GM19238 (cell line): ENCODE results near the gene IQSEC1.

Experiments
- DNase-seq: peaks from one replicate; pipeline ENCODE4 v3.0.0; 2011; ENCODE audit warnings: low spot score; ENCODE audit not compliant: insufficient read length

IQSEC1 gene

DNA sequence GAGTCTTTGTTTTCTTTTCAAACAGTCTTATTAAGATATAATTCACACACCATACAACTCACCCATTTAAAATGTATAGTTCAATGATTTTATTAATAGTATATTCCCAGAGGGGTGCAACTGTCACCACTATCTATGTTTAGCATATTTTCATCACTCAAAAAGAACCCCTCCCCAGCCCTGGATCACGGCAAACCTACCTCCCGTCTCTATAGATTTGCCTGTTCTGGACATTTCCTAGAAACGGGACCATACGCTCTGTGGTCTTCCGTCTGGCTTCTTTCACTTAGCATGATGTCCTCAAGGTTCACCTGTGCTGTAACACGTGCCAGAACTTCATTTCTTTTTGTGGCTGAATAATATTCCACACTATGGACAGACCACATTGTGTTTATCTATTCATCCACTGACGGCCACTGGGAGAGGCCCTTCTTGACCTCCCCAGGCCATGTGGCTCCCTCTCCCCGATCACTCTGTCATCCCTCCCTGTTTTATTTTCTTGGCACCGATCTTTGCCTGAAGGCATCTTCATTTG, 56.4 kb downstream of the IQSEC1 start:
- DNase-seq: no peak

DNA sequence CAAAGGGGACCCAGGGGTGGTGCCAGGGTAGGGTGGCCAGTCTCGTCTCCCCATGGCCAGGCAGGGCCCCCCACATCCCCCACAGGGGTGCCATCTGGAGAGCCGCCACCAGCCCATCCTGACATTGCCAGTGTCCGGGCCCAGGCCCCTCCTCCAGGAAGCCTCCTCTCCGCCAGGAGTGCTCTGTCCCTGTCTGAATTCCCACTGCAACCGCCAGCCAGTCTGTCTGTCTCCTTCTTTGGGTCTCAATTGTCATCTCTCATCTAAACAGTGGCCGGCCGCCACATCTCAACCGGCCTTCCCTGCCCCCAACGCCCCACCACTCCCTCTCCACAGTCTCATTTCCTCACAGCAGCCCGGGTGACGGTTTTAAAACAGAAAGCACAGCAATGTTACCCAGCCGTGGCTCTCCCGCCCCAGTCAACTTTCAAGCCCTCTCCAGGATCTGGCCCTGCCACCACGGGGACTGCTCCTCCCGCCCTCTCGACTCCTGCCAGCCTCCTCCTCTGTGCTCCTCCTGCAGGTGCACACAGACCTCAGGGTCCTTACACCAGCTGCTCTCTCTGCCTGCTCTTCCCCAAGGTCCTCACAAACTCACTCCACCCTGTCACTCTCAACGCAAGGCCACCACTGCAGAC, 57.0 kb downstream of the IQSEC1 start:
- no peak for DNase-seq

DNA sequence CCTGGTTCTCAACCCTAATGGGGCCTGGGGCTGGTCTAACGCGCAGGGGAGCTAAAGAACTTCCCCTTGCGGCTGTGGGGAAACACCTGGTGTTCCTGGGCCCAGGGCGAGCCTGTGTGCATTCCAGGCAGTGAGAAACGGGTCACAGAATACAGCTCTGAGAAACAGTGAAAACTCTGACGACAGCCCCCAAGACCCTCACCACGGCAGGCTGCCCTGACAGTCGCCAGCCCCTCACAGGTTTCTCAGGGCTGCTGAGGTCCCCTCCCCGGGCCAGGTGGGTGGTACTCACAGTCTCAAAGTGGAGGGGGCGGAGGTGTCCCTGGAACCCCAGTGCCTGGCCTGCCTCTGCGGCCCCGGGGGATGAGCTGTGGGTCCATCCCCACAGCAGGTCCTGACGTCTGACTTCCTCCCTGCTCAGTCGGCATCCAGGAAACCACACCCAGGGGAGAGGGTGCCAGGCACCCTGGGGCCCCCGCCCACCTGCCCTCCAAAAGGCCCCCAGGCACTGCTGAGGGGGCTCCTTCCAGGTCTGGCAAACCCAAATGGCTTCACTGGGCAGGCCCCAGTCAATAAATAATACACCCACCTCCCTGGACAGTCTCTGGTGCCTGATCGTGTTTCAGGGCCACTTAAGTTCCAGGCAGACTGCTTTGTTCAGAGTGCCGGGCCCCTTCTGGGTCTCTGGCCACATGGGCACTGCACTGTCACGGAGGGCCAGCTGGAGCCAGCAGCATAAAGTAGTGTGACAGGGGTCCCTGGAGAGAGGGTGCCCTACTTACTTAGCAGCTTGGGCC, 57.7 kb downstream of the IQSEC1 start:
- DNase-seq: no peak

DNA sequence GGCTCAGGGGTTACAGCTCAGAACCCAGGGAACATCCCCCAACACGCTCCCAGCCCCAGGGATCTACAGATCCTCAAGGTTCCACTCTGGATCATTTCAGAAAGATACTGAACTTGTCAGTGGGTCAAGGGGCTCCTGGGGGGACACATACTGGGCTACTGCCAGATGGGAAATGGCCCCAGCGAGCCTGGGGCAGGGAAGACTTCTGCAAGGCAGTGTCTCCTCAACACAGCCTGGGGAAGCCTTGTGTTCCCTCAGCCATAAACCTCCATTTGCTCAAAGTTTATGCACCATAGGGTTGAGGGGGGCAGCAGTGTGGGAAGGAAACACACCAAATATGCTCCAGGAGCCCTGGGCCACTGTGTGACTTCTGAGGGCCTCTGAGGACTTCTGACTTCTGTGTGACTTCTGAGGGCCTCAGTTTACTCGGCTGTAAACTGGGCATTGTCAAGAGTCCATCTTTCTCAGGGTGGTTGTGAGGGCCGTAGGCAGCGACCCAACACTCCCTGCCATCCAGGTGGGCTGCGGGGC, 58.4 kb downstream of the IQSEC1 start:
- no peak for DNase-seq

DNA sequence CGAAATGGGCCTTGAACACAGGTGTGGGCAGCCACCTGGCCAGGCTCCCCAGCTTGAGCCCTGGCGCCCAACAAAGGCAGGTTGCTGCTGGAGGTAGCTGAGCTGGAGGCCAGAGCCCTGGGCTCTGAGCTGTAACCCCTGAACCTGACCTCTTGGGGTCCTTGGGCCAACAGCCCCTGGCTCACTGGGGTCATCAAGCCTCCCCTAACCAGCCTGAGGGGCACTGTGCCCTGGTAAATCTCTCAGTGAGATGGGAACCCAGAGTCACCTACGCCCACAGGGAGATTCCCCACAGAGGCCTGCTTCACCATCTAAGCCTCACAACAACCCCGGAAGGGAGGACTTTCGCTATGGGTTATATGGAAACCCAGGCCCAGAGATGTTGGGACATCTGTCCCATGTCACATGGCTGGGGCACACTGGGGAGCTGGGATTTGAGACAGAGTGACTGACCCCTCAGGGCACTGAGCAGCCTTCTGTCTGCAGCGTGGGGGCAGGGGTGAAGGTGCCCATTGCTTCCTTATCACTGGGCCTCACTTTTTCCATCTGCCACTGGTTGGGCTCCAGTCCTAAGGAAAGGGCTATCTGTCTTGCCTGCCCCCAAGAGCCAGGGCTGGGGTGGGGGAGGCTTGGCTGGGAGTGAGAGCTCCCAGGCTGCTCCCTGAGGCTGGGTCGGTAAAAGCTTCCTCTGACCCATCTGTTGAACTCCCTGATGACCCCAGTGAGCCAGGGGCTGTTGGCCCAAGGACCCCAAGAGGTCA, 59.1 kb downstream of the IQSEC1 start:
- no peak for DNase-seq

DNA sequence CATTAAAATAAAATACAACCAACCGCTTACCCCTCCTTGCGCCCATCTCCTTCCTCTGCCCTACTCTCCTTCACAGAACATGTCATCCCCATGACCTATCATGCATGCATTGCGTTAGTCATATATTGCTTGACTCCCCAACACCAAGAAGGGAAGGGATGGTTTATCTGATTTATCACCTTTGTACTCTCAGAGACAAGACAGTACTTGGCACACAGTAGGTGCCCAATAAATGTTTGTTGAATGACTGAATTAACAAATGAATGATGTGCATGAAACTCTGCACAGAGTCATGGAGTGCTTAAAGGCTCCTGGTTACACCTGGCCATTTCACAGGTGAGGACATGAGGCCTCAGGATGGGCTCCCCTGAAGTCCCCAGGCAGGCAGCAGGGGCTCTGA, 59.7 kb downstream of the IQSEC1 start:
- DNase-seq: no peak

DNA sequence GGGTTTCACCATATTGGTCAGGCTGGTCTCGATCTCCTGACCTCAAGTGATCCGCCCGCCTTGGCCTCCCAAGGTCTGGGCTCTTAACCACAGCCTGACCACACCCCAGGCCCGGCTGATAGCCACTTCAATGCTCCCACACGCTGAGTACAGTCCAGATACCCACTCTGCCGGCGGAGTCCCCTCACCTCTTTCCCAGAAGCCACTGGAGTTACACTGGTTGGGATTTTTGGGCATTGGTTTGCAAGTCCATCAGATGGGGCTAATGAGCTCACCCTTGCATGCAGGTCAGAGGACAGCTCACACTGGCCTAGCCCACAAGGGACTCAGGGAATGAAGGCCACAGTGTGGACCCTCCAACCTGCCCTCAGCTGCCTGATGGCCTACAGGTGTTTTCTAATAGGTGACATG, 60.1 kb downstream of the IQSEC1 start:
- no peak for DNase-seq

DNA sequence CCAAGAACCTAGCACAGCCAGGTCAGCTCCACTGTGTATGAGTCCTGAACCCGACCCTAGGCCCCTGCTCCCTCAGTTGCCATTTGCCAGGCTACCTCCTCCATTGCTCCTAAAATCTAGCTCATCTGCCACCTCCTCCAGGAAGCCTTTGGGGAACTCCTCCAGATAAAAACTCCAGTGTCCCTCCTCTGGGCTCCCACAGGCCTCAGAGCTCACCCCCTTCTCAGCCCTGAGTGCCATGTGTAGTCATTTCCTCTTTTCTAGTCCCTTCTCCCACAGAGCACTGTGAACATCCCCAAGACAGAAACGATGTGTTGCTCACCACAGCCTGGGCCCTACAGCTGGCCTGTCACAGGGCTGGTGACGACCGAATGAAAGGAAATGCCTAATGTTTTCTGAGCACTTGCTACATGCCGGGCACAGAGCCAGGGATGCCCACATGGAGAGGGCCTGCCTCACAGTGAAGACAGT, 61.0 kb downstream of the IQSEC1 start:
- DNase-seq: no peak

DNA sequence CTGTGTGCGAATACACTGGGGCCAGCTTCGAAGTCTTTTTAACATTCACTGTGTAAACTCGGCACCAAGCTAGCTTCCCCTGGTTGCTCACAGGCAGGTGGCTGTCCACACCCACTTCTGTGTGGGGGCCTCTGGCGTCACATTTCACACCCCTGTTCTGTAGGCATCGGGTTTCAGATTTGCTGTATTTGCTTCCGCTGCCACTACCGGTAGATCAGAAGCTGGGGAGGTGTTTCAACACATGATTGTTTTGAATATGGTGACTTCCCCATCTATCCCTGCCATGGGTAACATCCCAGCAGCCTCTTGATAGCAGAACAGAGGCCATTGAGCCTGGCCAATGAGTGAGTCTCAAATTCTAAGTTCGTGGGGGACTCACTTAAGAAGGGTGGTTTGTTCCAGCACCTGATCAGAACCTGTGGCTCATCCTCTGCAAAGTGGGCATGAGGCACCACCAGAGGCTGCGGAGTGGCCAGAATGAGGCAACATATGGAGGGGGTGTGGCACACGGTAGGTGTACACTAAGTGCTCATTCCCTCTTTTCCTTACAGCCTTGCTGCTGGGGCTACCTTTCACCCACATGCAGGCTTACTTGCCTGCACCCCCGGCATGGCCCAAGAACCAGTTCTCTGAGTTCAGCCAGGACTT, 61.5 kb downstream of the IQSEC1 start:
- peak; percentile 82 for DNase-seq

DNA sequence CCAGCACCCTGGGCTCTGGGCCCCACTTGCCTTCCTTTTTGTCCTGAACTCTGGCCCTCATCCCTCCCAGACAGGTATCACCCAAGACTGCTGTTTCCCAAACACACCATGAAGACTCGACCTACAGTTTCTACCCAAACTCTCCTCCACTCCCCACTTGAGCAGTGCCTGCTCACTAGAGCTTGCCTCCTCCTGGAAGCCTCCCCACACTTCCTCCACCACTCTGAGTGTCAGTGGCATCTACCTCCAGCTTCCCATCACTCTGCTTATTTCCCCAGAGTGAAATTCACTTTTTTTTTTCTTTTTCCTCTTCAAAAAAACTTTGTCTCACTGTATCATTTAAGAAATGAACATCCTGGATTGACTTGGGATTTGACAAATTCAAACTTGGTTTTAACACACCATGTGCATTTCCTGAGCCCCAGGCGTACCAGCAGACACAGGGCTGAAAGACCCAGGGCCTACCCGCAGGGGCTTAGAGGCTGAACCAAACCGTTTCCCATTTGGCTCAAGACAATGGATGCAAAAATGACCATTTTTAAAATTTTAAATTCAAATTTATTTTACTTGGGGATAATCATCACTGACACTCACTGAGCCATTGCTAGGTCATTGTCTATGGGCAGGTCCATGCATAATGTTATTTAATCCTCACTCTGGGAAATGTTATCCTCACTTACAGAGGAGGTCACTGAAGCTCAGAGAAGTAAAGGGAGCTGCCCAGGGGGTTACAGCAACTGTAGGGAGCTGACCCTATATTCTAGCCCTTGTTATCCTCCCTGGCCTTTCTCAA, 62.3 kb downstream of the IQSEC1 start:
- DNase-seq: no peak

DNA sequence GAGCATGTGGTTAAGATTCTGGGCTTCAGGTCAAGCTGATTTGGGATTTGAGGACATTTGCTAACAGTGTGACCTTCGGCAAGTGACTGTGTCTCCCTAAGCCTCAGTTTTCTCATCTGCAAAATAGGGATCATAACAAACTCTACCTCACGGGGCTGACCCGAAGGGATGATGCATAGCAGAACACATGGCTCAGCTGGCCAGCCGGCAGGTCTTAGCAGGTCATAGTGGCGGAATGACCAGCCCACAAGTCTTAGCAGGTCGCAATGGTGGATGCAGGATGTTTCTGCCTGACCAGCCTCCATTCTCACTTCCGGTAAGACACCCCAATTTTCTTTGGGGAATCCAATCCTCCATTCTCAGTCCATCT, 63.3 kb downstream of the IQSEC1 start:
- DNase-seq: no peak

DNA sequence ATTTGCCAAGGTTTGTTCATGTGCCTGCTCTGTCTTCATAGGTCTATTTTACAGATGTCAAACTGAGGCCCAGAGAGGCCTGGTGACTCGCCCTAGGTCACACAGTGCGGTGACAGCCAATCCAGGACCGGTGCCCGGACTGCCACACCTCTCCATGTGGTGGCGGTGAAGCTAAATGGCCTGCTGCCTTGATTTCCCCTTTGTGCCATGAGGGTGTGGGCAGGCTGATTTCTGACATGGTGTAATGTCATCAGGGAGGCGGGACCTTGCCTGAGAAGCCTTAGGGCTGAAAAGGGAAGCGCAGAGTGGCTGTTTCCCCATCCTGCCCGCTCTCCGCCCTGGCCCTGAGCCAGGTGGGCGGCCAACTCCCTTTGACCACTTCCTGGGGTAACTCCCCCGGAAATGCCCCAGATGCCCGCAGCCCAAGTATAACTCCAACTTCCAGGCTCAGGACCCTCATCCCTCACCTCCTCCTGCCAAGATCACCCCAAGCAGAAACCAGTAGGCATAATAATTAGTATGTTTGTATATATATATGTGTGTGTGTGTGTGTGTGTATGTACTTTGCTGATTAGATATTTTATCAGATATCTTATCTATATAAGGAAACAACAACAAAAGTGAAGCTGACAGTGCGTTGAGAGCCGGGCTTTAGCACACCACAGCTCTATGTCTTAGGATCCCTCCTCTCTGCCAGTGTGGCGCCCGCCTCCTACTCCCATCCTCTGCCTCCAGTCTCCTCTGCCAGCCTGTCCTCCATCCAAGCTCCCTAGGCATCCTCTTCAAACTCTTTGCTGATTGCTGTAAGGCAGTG, 63.9 kb downstream of the IQSEC1 start:
- DNase-seq: no peak

DNA sequence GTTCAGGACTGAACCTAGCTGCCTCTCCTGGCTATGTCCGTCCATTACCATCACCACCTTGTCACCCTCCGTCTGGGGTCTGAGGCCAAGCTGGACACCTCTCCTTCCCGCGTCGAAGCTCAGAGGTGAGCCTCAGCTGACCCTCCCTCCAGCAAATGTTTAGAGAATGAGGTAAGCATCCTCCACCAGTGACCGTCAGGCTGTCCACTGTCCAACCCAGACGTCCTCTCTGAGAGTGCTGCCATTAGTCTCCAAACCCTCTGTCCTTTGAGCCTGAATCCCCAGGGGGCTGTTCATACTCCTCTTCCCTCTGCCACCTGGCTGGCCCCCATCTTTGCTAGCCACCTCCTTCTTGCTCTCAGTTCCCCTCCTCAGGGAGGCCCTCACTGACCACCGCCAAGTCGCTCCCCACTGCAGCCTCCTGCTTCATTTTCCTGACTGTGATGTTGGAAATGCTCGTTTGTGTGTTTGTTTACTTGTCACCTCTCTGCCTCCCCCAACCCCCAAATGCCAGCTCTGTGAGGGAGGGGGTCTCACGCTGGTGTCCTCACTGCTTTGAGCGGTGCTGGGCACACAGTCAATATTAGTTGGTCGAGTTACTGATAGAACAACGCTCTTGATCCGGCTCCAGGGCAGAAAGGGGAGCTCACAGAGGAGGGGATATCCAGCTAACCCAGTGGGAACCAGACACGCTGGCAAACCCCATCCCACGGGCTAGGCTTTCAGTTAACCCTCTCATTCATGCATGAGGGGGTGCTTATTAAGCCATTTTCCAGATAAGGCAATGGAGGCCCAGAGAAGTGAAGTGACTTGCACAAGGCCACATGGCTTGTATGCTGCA, 64.9 kb downstream of the IQSEC1 start:
- DNase-seq: no peak

DNA sequence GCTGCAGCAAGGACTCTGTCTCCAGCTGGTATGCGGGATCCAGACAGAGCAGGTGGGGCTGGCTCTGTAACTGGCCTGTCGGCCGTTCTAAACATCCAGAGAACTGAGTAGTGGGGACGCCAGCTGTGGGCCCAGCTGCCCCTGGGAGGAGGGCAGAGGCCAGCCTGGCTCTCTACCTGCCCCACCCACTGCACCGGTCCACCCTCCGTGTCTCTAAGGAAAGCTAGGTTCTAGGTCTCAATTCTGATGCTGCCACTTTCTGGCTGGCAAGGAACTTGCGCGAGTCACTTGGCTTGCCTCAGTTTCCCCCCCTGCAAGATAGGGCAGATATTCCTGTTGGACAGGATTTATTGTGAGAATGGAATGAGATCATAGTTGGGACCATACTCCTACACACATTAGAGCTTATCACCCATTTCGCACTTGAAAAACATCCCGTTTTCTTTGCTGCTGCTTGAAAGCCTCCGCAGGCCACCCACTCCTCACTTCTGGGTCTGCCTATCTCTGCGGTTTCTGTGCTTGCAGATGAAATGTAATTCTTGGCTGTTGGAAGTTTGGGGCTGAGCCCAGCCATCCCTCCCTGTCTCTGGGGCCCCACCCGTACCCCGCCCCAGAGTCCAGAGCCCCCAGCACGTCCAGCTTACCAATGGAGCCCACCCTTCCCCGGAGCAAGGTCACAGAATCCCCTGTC, 65.8 kb downstream of the IQSEC1 start:
- no peak for DNase-seq

DNA sequence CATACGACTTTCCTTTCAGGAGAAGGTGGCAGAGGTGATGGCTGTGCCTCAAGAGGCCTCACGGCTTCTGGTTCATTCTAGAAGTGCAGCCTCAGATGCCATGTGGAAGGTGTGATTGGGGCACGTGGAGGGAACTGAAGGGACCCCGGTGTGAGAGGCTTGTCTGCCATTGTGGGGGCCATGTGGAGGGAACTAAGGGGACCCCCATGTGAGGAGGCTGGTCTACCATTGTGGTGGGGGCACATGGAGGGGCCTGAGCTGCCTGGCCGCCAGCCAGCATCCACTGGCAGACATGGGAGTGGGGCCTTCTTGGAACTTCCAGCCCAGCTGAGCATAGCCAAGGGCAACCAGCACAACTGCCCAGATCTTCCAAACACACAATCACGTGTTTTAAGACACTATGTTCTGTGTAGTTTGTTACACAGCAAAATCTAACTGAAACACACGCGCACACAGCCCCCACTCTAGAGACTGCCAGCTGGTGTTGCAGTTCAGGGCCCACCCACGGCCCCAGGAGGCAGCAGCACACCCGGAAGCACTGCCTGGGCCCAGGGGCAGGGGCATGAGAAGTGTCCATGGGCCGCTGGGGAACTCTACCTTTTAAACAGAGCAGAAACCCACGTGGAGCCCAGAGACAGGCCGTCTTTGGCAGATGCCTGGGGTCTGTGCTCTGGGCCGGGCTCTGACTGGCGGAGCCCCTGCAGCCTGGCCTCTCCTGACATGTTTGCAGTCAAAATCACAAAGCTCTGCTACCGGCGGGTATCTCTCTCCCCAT, 66.8 kb downstream of the IQSEC1 start:
- no peak for DNase-seq

DNA sequence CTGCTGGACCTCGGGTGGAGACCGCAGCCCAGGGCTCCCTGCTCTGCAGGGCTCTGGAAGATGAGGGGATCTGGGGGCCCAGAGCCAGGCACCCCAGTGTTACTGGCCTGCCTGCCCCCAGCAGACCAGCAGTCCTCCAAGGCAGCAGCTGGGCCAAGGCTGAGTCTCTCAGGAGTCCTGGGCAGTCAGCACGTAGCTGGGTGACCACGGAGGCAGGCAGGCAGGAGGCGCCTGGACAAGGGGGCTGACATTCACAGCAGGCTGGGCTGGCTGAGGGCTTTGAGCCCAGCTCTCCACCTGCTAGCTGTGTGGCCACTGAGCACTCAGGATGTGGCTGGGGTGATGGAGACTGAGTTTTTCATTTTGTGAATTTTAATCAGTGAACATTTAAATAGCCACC, 67.9 kb downstream of the IQSEC1 start:
- DNase-seq: no peak

DNA sequence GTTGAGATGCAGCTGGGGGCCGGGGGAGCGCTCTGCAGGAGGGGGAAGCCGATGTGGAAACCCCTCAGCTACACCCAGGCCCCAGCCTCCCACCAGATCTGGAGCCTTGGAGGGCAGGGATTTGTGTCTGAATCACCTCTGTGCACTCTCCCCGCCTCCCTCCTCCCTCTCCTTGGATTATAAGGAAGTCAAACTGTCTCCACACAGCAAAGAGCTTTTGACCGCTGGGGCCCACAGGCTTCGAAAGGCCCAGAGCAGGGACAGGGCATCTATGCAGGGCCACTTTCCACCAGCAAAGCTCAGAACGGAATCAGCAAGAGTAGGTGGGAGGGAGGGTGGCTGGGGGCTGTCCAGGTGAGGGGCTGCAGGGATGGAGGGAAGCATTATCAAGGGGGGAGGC, 68.9 kb downstream of the IQSEC1 start:
- DNase-seq: no peak
